ENCODE results near the gene CMIP. TPM values are rescaled to one million over a fixed set of nuclear protein-coding genes. Genes with fewer than 3 reads are reported as not detected.

The CMIP gene
- total RNA-seq, 1 donor from 2014 or later: 10.5 TPM

- intact Hi-C loops (cut with DNase I): loop anchor here (2.0 kb wide), 1 partner anchor 49 kb away; no protein-coding TSS in a partner anchor
- ATAC-seq (peak; percentile 4), DNase-seq (ENCODE audit: missing footprints) (peak; percentile 81)
Observed at GRCh38 chr16:81443688-81444447, 740 bp upstream of the CMIP start.

GRCh38 chr16:81445143-81445961 lies 744 bp downstream of the CMIP start:
- intact Hi-C loops (cut with DNase I): loop anchor here (2.0 kb wide), 1 partner anchor 47 kb away; no protein-coding TSS in a partner anchor
- DNase-seq (ENCODE audit: missing footprints): peak; percentile 81

GRCh38 chr16:81445966-81446906 lies 1.6 kb downstream of the CMIP start:
- DNase-seq (ENCODE audit: missing footprints) (no peak), ATAC-seq (no peak)
- intact Hi-C loops (cut with DNase I): loop anchor here (2.0 kb wide), 1 partner anchor 47 kb away; no protein-coding TSS in a partner anchor

More at GRCh38 chr16:81445143-81445961, 744 bp downstream of the CMIP start:
- peak; percentile 32 for ATAC-seq

GRCh38 chr16:81446907-81447268 lies 2.3 kb downstream of the CMIP start:
- intact Hi-C loops (cut with DNase I): no loop called here
- DNase-seq (ENCODE audit: missing footprints) (peak; percentile 72), ATAC-seq (no peak)

GRCh38 chr16:81447383-81448101 lies 2.9 kb downstream of the CMIP start:
- DNase-seq (ENCODE audit: missing footprints) (peak; percentile 62), ATAC-seq (peak; percentile 12)
- intact Hi-C loops (cut with DNase I): no loop called here

- intact Hi-C loops (cut with DNase I): no loop called here
- DNase-seq (ENCODE audit: missing footprints): peak; percentile 64
- no peak for ATAC-seq
Observed at GRCh38 chr16:81448154-81449131, 3.8 kb downstream of the CMIP start.

GRCh38 chr16:81449241-81449640 lies 4.6 kb downstream of the CMIP start:
- no peak for DNase-seq (ENCODE audit: missing footprints)
- intact Hi-C loops (cut with DNase I): no loop called here
- ATAC-seq: no peak

- ATAC-seq (no peak), DNase-seq (ENCODE audit: missing footprints) (no peak)
- intact Hi-C loops (cut with DNase I): no loop called here
Observed at GRCh38 chr16:81449899-81450608, 5.4 kb downstream of the CMIP start.

- no peak for ATAC-seq
- intact Hi-C loops (cut with DNase I): no loop called here
Observed at GRCh38 chr16:81450783-81451491, 6.3 kb downstream of the CMIP start.

GRCh38 chr16:81451753-81452680 lies 7.4 kb downstream of the CMIP start:
- intact Hi-C loops (cut with DNase I): no loop called here
- peak; percentile 69 for DNase-seq (ENCODE audit: missing footprints)

More at GRCh38 chr16:81450783-81451491, 6.3 kb downstream of the CMIP start:
- no peak for DNase-seq (ENCODE audit: missing footprints)

GRCh38 chr16:81453091-81453728 lies 8.6 kb downstream of the CMIP start:
- intact Hi-C loops (cut with DNase I): no loop called here
- ATAC-seq: no peak
- no peak for DNase-seq (ENCODE audit: missing footprints)

More at GRCh38 chr16:81451753-81452680, 7.4 kb downstream of the CMIP start:
- ATAC-seq: peak; percentile 51

GRCh38 chr16:81454044-81454443 lies 9.4 kb downstream of the CMIP start:
- DNase-seq (ENCODE audit: missing footprints): no peak
- ATAC-seq: no peak
- intact Hi-C loops (cut with DNase I): no loop called here

GRCh38 chr16:81455006-81455405 lies 10.4 kb downstream of the CMIP start:
- intact Hi-C loops (cut with DNase I): no loop called here
- DNase-seq (ENCODE audit: missing footprints) (no peak), ATAC-seq (no peak)

Measured in Right ventricle myocardium inferior (tissue), 1 donor.